ENCODE results near the gene BRINP3. TPM values are rescaled to one million over a fixed set of nuclear protein-coding genes. Genes with fewer than 3 reads are reported as not detected.

BRINP3 gene
- total and polyA plus RNA-seq, 8 donors, result 0.06 to 25.5 (median 7.4) TPM; not detected in 4

GRCh38 chr1:190403402-190403801 lies 74.3 kb downstream of the BRINP3 start:
- H3K4me3 ChIP-seq, result no peak overlapping the region
- H3K36me3 ChIP-seq, result no peaks in the 10 kb centered on the region
- no peaks in the 10 kb centered on the region for H3K9me3 ChIP-seq
- H3K27ac ChIP-seq, result no peak overlapping the region
- H3K27me3 ChIP-seq, result no peaks in the 10 kb centered on the region
- H3K4me1 ChIP-seq, result no peaks in the 10 kb centered on the region
- no peak for TF ChIP-seq CTCF (IDR thresholded peaks at IDR 0.05)
- TF ChIP-seq POLR2A (IDR thresholded peaks at IDR 0.05), result no peak
- no peak for TF ChIP-seq EP300 (IDR thresholded peaks at IDR 0.05)
- no peak for TF ChIP-seq POLR2AphosphoS5 (IDR thresholded peaks at IDR 0.05)
- intact Hi-C loops (cut with DNase I; ENCODE audit: low total_unique reads), result no loop called here
- WGBS, 5 donors, result 66 to 75% (median 74%) methylated on average over 3 of the region's 3 CpGs
- no peak for DNase-seq

GRCh38 chr1:190399233-190399632 lies 78.4 kb downstream of the BRINP3 start:
- Histone ChIP-seq H3K27ac (no peak overlapping the region), H3K4me1 (no peaks in the 10 kb centered on the region), H3K36me3 (no peaks in the 10 kb centered on the region), H3K4me3 (no peak overlapping the region), H3K27me3 (no peaks in the 10 kb centered on the region), H3K9me3 (no peaks in the 10 kb centered on the region)
- WGBS, 5 donors, result 63 to 71% (median 67%) methylated on average over 3 of the region's 3 CpGs
- DNase-seq, result no peak
- TF ChIP-seq EP300 (IDR thresholded peaks at IDR 0.05) (no peak), CTCF (IDR thresholded peaks at IDR 0.05) (no peak), POLR2A (IDR thresholded peaks at IDR 0.05) (no peak), POLR2AphosphoS5 (IDR thresholded peaks at IDR 0.05) (no peak)
- intact Hi-C loops (cut with DNase I; ENCODE audit: low total_unique reads), result no loop called here

GRCh38 chr1:190391582-190391981 lies 86.1 kb downstream of the BRINP3 start:
- no peaks in the 10 kb centered on the region for H3K9me3 ChIP-seq
- no peaks in the 10 kb centered on the region for H3K4me1 ChIP-seq
- no peak for TF ChIP-seq CTCF (IDR thresholded peaks at IDR 0.05)
- TF ChIP-seq POLR2AphosphoS5 (IDR thresholded peaks at IDR 0.05), result no peak
- TF ChIP-seq EP300 (IDR thresholded peaks at IDR 0.05), result no peak
- no peak for TF ChIP-seq POLR2A (IDR thresholded peaks at IDR 0.05)
- 75 to 88% (median 82%) methylated on average over 6 of the region's 6 CpGs for WGBS, 5 donors
- H3K4me3 ChIP-seq, result no peak overlapping the region
- no peaks in the 10 kb centered on the region for H3K36me3 ChIP-seq
- no peaks in the 10 kb centered on the region for H3K27me3 ChIP-seq
- no peak for DNase-seq
- intact Hi-C loops (cut with DNase I; ENCODE audit: low total_unique reads), result no loop called here
- no peak overlapping the region for H3K27ac ChIP-seq

GRCh38 chr1:190377991-190378390 lies 99.7 kb downstream of the BRINP3 start:
- Histone ChIP-seq H3K27ac (no peak overlapping the region), H3K36me3 (no peaks in the 10 kb centered on the region), H3K9me3 (no peaks in the 10 kb centered on the region), H3K27me3 (no peaks in the 10 kb centered on the region), H3K4me3 (no peak overlapping the region), H3K4me1 (no peaks in the 10 kb centered on the region)
- 50 to 57% (median 54%) methylated on average over 2 of the region's 2 CpGs for WGBS, 5 donors
- intact Hi-C loops (cut with DNase I; ENCODE audit: low total_unique reads), result no loop called here
- DNase-seq, result no peak
- TF ChIP-seq POLR2A (IDR thresholded peaks at IDR 0.05) (no peak), EP300 (IDR thresholded peaks at IDR 0.05) (no peak), CTCF (IDR thresholded peaks at IDR 0.05) (no peak), POLR2AphosphoS5 (IDR thresholded peaks at IDR 0.05) (no peak)

Measured in stomach (tissue), 9 donors.